ENCODE data around the gene TLR8.
"Not testable (repeated sequence)": the region's sequence is repeated elsewhere in the genome, so short reads cannot be mapped to it uniquely, and the experiment has no call there.

Gene TLR8

GRCh38 chrX:12934850-12935249 lies 28.4 kb downstream of the TLR8 start:
- no peaks in the 10 kb centered on the region for H3K27me3 ChIP-seq (ENCODE audit: control insufficient read depth, insufficient read depth, low read length)
- H3K4me2 ChIP-seq (ENCODE audit: low read length): no peak overlapping the region
- H3K27ac ChIP-seq: no peak overlapping the region
- H3K36me3 ChIP-seq (ENCODE audit: control insufficient read depth, insufficient read depth, low read length): no peaks in the 10 kb centered on the region
- H3K4me1 ChIP-seq: no peaks in the 10 kb centered on the region
- TF ChIP-seq CTCF (IDR thresholded peaks at IDR 0.05): no peak
- H3K9me3 ChIP-seq (ENCODE audit: control insufficient read depth, low read length): no peaks in the 10 kb centered on the region
- H3K9ac ChIP-seq: no peak overlapping the region
- H3K79me2 ChIP-seq: no peaks in the 10 kb centered on the region
- no peak overlapping the region for H2AFZ ChIP-seq
- H3K4me3 ChIP-seq (ENCODE audit: low read depth, low read length): no peak overlapping the region

DNA sequence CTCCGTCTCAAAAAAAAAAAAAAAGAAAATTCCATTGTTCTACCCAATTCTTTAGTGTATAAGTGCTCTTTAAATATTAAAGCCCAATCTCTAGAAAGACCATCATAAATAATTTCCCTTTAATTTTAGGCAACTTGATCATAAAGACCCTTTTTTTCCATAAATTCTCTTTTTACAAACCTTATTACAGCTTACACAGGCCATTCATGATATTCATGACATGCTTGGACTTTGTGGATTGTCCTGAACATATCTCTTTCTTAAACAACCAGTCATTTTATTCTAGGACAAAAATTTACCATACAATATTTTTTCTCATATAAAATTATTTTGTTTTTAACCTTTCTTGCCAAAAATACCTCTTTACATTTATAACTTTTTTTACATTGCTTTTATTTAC lies 30.5 kb downstream of the TLR8 start:
- no peak for TF ChIP-seq CTCF (IDR thresholded peaks at IDR 0.05)
- no peak overlapping the region for H3K9ac ChIP-seq

GRCh38 chrX:12940471-12940870 lies 34.1 kb downstream of the TLR8 start:
- not testable (repeated sequence) for H3K36me3 ChIP-seq (ENCODE audit: control insufficient read depth, insufficient read depth, low read length); H3K27ac ChIP-seq; H3K9me3 ChIP-seq (ENCODE audit: control insufficient read depth, low read length); H3K27me3 ChIP-seq (ENCODE audit: control insufficient read depth, insufficient read depth, low read length); H2AFZ ChIP-seq; H3K4me3 ChIP-seq (ENCODE audit: low read depth, low read length); H3K4me2 ChIP-seq (ENCODE audit: low read length); H3K9ac ChIP-seq; H3K79me2 ChIP-seq; H3K4me1 ChIP-seq

More for the DNA sequence above, 30.5 kb downstream of the TLR8 start:
- H3K9me3 ChIP-seq (ENCODE audit: control insufficient read depth, low read length): no peaks in the 10 kb centered on the region
- no peak overlapping the region for H3K27ac ChIP-seq
- no peak overlapping the region for H2AFZ ChIP-seq
- H3K4me3 ChIP-seq (ENCODE audit: low read depth, low read length): no peak overlapping the region
- H3K79me2 ChIP-seq: no peaks in the 10 kb centered on the region
- H3K27me3 ChIP-seq (ENCODE audit: control insufficient read depth, insufficient read depth, low read length): no peaks in the 10 kb centered on the region
- no peak overlapping the region for H3K4me2 ChIP-seq (ENCODE audit: low read length)
- H3K36me3 ChIP-seq (ENCODE audit: control insufficient read depth, insufficient read depth, low read length): no peaks in the 10 kb centered on the region
- H3K4me1 ChIP-seq: no peaks in the 10 kb centered on the region

DNA sequence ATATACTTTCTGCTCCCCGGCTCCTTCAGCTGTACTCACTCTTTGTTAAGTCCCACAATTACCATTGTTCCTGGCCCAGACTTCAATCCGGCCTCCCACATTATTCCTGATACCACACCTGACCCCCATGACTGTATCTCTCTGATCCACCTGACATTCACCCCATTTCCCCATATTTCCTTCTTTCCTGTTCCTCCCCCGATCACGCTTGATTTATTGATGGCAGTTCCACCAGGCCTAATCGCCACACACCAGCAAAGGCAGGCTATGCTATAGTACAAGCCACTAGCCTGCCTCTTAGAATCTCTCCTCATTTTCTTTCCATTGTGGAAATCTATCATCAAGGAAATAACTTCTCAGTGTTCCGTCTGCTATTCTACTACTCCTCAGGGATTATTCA lies 37.2 kb downstream of the TLR8 start:
- H3K79me2 ChIP-seq; H3K27me3 ChIP-seq (ENCODE audit: control insufficient read depth, insufficient read depth, low read length); H3K36me3 ChIP-seq (ENCODE audit: control insufficient read depth, insufficient read depth, low read length); H3K4me3 ChIP-seq (ENCODE audit: low read depth, low read length); H3K27ac ChIP-seq; H3K4me2 ChIP-seq (ENCODE audit: low read length); H3K4me1 ChIP-seq; H3K9ac ChIP-seq; H3K9me3 ChIP-seq (ENCODE audit: control insufficient read depth, low read length); H2AFZ ChIP-seq: not testable (repeated sequence)

DNA sequence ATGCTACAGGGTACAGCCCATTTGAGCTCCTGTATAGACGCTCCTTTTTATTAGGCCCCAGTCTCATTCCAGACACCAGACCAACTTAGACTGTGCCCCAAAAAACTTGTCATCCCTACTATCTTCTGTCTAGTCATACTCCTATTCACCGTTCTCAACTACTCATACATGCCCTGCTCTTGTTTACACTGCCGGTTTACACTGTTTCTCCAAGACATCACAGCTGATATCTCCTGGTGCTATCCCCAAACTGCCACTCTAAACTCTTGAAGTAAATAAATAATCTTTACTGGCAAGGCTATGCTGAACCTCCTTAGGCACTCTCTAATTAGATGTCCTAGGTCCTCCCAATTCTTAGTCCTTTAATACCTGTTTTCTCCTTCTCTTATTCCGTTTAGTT lies 38.0 kb downstream of the TLR8 start:
- H3K9me3 ChIP-seq (ENCODE audit: control insufficient read depth, low read length); H3K79me2 ChIP-seq; H3K36me3 ChIP-seq (ENCODE audit: control insufficient read depth, insufficient read depth, low read length); H2AFZ ChIP-seq; H3K4me2 ChIP-seq (ENCODE audit: low read length); H3K27ac ChIP-seq; H3K9ac ChIP-seq; H3K4me3 ChIP-seq (ENCODE audit: low read depth, low read length); H3K27me3 ChIP-seq (ENCODE audit: control insufficient read depth, insufficient read depth, low read length); H3K4me1 ChIP-seq: not testable (repeated sequence)

- Histone ChIP-seq H3K4me1 (peaks cover 3% of the 10 kb centered on the region), H2AFZ (no peak overlapping the region), H3K4me3 (ENCODE audit: low read depth, low read length) (no peak overlapping the region), H3K9me3 (ENCODE audit: control insufficient read depth, low read length) (no peaks in the 10 kb centered on the region), H3K79me2 (no peaks in the 10 kb centered on the region), H3K27ac (no peak overlapping the region), H3K4me2 (ENCODE audit: low read length) (no peak overlapping the region), H3K27me3 (ENCODE audit: control insufficient read depth, insufficient read depth, low read length) (no peaks in the 10 kb centered on the region), H3K36me3 (ENCODE audit: control insufficient read depth, insufficient read depth, low read length) (no peaks in the 10 kb centered on the region), H3K9ac (no peak overlapping the region)
- no peak for TF ChIP-seq CTCF (IDR thresholded peaks at IDR 0.05)
Observed at GRCh38 chrX:12945494-12945893, 39.1 kb downstream of the TLR8 start.

Data from parathyroid adenoma (tissue), 2 donors.